Endothelial cell of umbilical vein (primary cell): ENCODE measurements around the gene SLC15A2. TPM values are rescaled to one million over a fixed set of nuclear protein-coding genes. Genes with fewer than 3 reads are reported as not detected.

ENCODE experiments used
- BruUV-seq: library from RNA; stranded (reverse); fragments of 400-500 nt; replicated peaks from 2 replicates; lab custom pipeline; 2021; lab: Mats Ljungman, UMichigan
- CTCF ChIA-PET: fragments of 300-600, 350-600 bp; sonication (Branson Sonifier 250); formaldehyde crosslinking; loops from one replicate; lab custom pipeline; 2021; ENCODE audit warnings: antibody characterized with exemption, inconsistent platforms; lab: Charles Lee
- POLR2A ChIA-PET: fragments of 300-600, 350-600 bp; sonication (Branson Sonifier 250); formaldehyde crosslinking; loops from one replicate; lab custom pipeline; 2021; ENCODE audit warnings: antibody characterized with exemption, inconsistent platforms; lab: Charles Lee
- DNase-seq: peaks from one replicate; pipeline ENCODE4 v3.0.0-alpha.2; 2011; ENCODE audit warnings: low read depth, low spot score
- FAIRE-seq: peaks from 2 replicates; lab custom pipeline; 2011; peaks lifted over from hg19 to GRCh38; lab: Jason Lieb, UNC
- H2AFZ ChIP-seq: 2 replicates; pipeline ENCODE4 v1.6.0; 2012; ENCODE audit warnings: low read depth, low read length, control low read depth, inconsistent platforms
- H3K27ac ChIP-seq: 2 replicates; pipeline ENCODE4 v1.5.1; 2011; ENCODE audit warnings: low read depth, mild to moderate bottlenecking, control low read depth, low read length, moderate library complexity; ENCODE audit not compliant: insufficient read depth
- H3K27me3 ChIP-seq, 2 experiments: 2 replicates each; pipeline versions ENCODE4 v1.6.0 to v1.6.1; 2011; ENCODE audit warnings: low read length in 2 of 2, mixed read lengths in 1 of 2; ENCODE audit not compliant: control insufficient read depth in 2 of 2, insufficient read depth in 2 of 2
- H3K36me3 ChIP-seq, 2 experiments: 2 replicates in 1 of 2; 3 replicates in 1 of 2; pipeline ENCODE4 v1.5.1; 2011; ENCODE audit warnings: low read length in 2 of 2, mild to moderate bottlenecking in 1 of 2, moderate library complexity in 1 of 2; ENCODE audit not compliant: control insufficient read depth in 2 of 2, insufficient read depth in 2 of 2; ENCODE audit errors: extremely low read depth in 1 of 2
- H3K4me1 ChIP-seq: 3 replicates; pipeline ENCODE4 v1.5.1; 2011; ENCODE audit warnings: mild to moderate bottlenecking, low read length; ENCODE audit not compliant: control insufficient read depth, insufficient read depth; ENCODE audit errors: extremely low read depth
- H3K4me2 ChIP-seq: 2 replicates; pipeline ENCODE4 v1.6.1; 2011; ENCODE audit warnings: low read length, control low read depth, mixed read lengths; ENCODE audit not compliant: insufficient read depth
- H3K4me3 ChIP-seq, 3 experiments: fragments of 200-600 bp in 1 of 3; sonication (generic), shearing (Covaris generic) in 1 of 3; replicated peaks in 1 of 3; 2 replicates each; pipeline ENCODE4 v1.5.1; 2011 to 2016; ENCODE audit warnings: control low read depth in 3 of 3, low read length in 3 of 3, mild to moderate bottlenecking in 2 of 3, inconsistent platforms in 1 of 3, low read depth in 1 of 3, moderate library complexity in 1 of 3; ENCODE audit not compliant: insufficient read depth in 1 of 3
- H3K79me2 ChIP-seq: 2 replicates; pipeline ENCODE4 v1.6.0; 2012; ENCODE audit warnings: low read length, inconsistent platforms; ENCODE audit not compliant: control insufficient read depth, insufficient read depth
- H3K9ac ChIP-seq: replicated peaks from 2 replicates; pipeline ENCODE3; 2011; ENCODE audit warnings: low read length, control low read depth; ENCODE audit not compliant: insufficient read depth; ENCODE audit errors: extremely low read depth
- H3K9me1 ChIP-seq: replicated peaks from 3 replicates; pipeline ENCODE4 v1.6.0; 2011; ENCODE audit warnings: mild to moderate bottlenecking, low read length; ENCODE audit not compliant: control insufficient read depth, insufficient read depth; ENCODE audit errors: extremely low read depth
- H3K9me3 ChIP-seq: replicated peaks from 2 replicates; pipeline ENCODE4 v1.5.1; 2012; ENCODE audit warnings: low read length, inconsistent platforms; ENCODE audit not compliant: control insufficient read depth, insufficient read depth
- H4K20me1 ChIP-seq: replicated peaks from 2 replicates; pipeline ENCODE3; 2011; ENCODE audit warnings: mild to moderate bottlenecking, low read length; ENCODE audit not compliant: control insufficient read depth, insufficient read depth; ENCODE audit errors: extremely low read depth
- EZH2 ChIP-seq: IDR thresholded peaks from 2 replicates; pipeline ENCODE4 v1.6.1; 2012; ENCODE audit warnings: borderline replicate concordance, low read depth, mild to moderate bottlenecking, moderate library complexity, low read length, inconsistent platforms; ENCODE audit not compliant: severe bottlenecking
- FOS ChIP-seq: IDR thresholded peaks from 2 replicates; pipeline ENCODE4 v1.6.1; 2011; ENCODE audit warnings: mild to moderate bottlenecking, low read length, moderate library complexity, borderline replicate concordance; ENCODE audit not compliant: insufficient read depth
- GATA2 ChIP-seq: IDR thresholded peaks from 2 replicates; pipeline ENCODE4 v1.7.0; 2011; ENCODE audit warnings: low read depth, mild to moderate bottlenecking, moderate library complexity, mixed read lengths, low read length; ENCODE audit not compliant: insufficient read length, insufficient read depth
- JUN ChIP-seq: IDR thresholded peaks from 2 replicates; pipeline ENCODE4 v1.6.1; 2011; ENCODE audit warnings: borderline replicate concordance, low read depth; ENCODE audit not compliant: insufficient read length, insufficient read depth
- MYC ChIP-seq: IDR thresholded peaks from one replicate; pipeline ENCODE4 v1.6.1; 2011; ENCODE audit warnings: mild to moderate bottlenecking, low read depth, low read length
- POLR2A ChIP-seq: IDR thresholded peaks from 2 replicates; pipeline ENCODE4 v1.6.1; 2012; ENCODE audit warnings: low read depth, mild to moderate bottlenecking, control low read depth, low read length
- POLR2AphosphoS5 ChIP-seq: IDR thresholded peaks from 2 replicates; pipeline ENCODE4 v1.6.1; 2012; ENCODE audit warnings: low read depth, mild to moderate bottlenecking, control low read depth, low read length, moderate library complexity; ENCODE audit not compliant: insufficient read depth
- dilution Hi-C: fragments of 300-500 bp; cut with MboI; formaldehyde crosslinking; loops from one replicate; pipeline ENCODE4 v1.15.0; 2019; ENCODE audit warnings: low sequenced_read_pairs; ENCODE audit not compliant: extremely low pct_ligation_motif_present
- intact Hi-C: fragments of 100-400 bp; cut with micrococcal nuclease; formaldehyde crosslinking; loops from one replicate; pipeline ENCODE4 v1.10.0; 2022
- polyA plus RNA-seq, 4 experiments: library from polyadenylated mRNA; depleted of rRNA in 3 of 4; stranded (reverse) in 3 of 4; unstranded in 1 of 4; fragments of >200 nt; gene quantifications; 2 replicates each; pipeline versions ENCODE4 v1.2.1 to v1.2.3, GENCODE V29; 2011 to 2012; ENCODE audit warnings: missing spikeins in 1 of 4
- total RNA-seq: library from RNA; stranded (reverse); gene quantifications from 2 replicates; pipeline ENCODE4 v1.2.3, GENCODE V29; 2021
- TF ChIP-seq, protein P1 (sequence below): IDR thresholded peaks from 2 replicates; pipeline ENCODE4 v1.6.1; 2011; ENCODE audit not compliant: insufficient read depth, insufficient read length
- TF ChIP-seq, protein P2 (sequence below), 2 donors: IDR thresholded peaks; 1 replicate in 1 of 2; 2 replicates in 1 of 2; pipeline ENCODE4 v1.5.1; 2011; ENCODE audit warnings: low read length in 2 of 2, mild to moderate bottlenecking in 2 of 2, moderate library complexity in 2 of 2, control low read depth in 1 of 2, inconsistent platforms in 1 of 2, low read depth in 1 of 2; ENCODE audit not compliant: insufficient read depth in 1 of 2; ENCODE audit errors: extremely low read depth in 1 of 2

SLC15A2 gene
- total and polyA plus RNA-seq, 2 donors (not counting 3 experiments of a cell fraction or from before 2014, with no cell fraction given) = 0.11 to 0.39 TPM

GRCh38 chr3:121948641-121949040, 54.4 kb downstream of the SLC15A2 start:
- no TSS peak for BruUV-seq
- Histone ChIP-seq H3K4me3 (no peak overlapping the region), H3K9me1 (no peaks in the 10 kb centered on the region), H3K79me2 (no peaks in the 10 kb centered on the region), H2AFZ (no peak overlapping the region), H3K4me1 (no peaks in the 10 kb centered on the region), H4K20me1 (no peaks in the 10 kb centered on the region), H3K9ac (no peak overlapping the region), H3K4me2 (no peak overlapping the region), H3K9me3 (no peaks in the 10 kb centered on the region), H3K36me3 (no peaks in the 10 kb centered on the region), H3K27me3 (no peaks in the 10 kb centered on the region), H3K27ac (no peak overlapping the region)
- intact Hi-C loops = no loop called here
- ChIA-PET POLR2A (no interaction called here), CTCF (interaction anchor here (0.6 to 1.2 kb wide), 2 partner anchors 44 to 65 kb away, joined by 3 to 4 read pairs; no protein-coding TSS in a partner anchor)
- dilution Hi-C loops = no loop called here
- TF ChIP-seq, protein P1, sequence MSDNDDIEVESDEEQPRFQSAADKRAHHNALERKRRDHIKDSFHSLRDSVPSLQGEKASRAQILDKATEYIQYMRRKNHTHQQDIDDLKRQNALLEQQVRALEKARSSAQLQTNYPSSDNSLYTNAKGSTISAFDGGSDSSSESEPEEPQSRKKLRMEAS = no peak
- TF ChIP-seq JUN (no peak), GATA2 (no peak)
- FAIRE-seq = no peak
- DNase-seq = no peak

- Histone ChIP-seq H3K79me2 (no peaks in the 10 kb centered on the region), H2AFZ (no peak overlapping the region), H3K4me3 (no peak overlapping the region), H4K20me1 (no peaks in the 10 kb centered on the region), H3K36me3 (no peaks in the 10 kb centered on the region), H3K4me2 (no peak overlapping the region), H3K9me3 (no peaks in the 10 kb centered on the region), H3K9me1 (no peaks in the 10 kb centered on the region), H3K4me1 (no peaks in the 10 kb centered on the region), H3K27ac (no peak overlapping the region), H3K9ac (no peak overlapping the region), H3K27me3 (no peaks in the 10 kb centered on the region)
- dilution Hi-C loops = no loop called here
- BruUV-seq = no TSS peak
- intact Hi-C loops = no loop called here
- POLR2A ChIA-PET = no interaction called here
- TF ChIP-seq GATA2 = no peak
- no peak for TF ChIP-seq MYC
- no peak for TF ChIP-seq FOS
- no peak for TF ChIP-seq EZH2
- no peak for TF ChIP-seq POLR2A
- TF ChIP-seq, protein P2, sequence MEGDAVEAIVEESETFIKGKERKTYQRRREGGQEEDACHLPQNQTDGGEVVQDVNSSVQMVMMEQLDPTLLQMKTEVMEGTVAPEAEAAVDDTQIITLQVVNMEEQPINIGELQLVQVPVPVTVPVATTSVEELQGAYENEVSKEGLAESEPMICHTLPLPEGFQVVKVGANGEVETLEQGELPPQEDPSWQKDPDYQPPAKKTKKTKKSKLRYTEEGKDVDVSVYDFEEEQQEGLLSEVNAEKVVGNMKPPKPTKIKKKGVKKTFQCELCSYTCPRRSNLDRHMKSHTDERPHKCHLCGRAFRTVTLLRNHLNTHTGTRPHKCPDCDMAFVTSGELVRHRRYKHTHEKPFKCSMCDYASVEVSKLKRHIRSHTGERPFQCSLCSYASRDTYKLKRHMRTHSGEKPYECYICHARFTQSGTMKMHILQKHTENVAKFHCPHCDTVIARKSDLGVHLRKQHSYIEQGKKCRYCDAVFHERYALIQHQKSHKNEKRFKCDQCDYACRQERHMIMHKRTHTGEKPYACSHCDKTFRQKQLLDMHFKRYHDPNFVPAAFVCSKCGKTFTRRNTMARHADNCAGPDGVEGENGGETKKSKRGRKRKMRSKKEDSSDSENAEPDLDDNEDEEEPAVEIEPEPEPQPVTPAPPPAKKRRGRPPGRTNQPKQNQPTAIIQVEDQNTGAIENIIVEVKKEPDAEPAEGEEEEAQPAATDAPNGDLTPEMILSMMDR (IDR thresholded peaks at IDR 0.05; ENCODE audit: extremely low read depth in 1 of 2, insufficient read depth in 1 of 2, low read depth in 1 of 2, low read length in 2 of 2) = no peak
- TF ChIP-seq POLR2AphosphoS5 = no peak
- CTCF ChIA-PET = no interaction called here
- FAIRE-seq = no peak
- no peak for DNase-seq
Measured at GRCh38 chr3:121951291-121951919, 57.2 kb downstream of the SLC15A2 start.
